Tibial nerve (tissue), 4 donors: ENCODE measurements around the gene SLC25A38. TPM values are rescaled to one million over a fixed set of nuclear protein-coding genes. Genes with fewer than 3 reads are reported as not detected.
A peak's percentile ranks its signal among the peaks of the same experiment; 100 is the strongest.

Experiments
- DNase-seq, 2 donors: peaks; one replicate each; pipeline ENCODE4 v3.0.0-alpha.2; 2019; ENCODE audit warnings: low spot score in 2 of 2
- H3K27ac ChIP-seq, 4 donors: fragments of 200-600 bp; sonication (generic) in 3 of 4; one replicate each; pipeline ENCODE4 v1.5.1; 2017 to 2019; ENCODE audit warnings: mild to moderate bottlenecking in 1 of 4
- H3K27me3 ChIP-seq, 2 donors: fragments of 200-600 bp; sonication (generic) in 1 of 2; one replicate each; pipeline versions ENCODE4 v1.5.1 to v1.6.0; 2017 to 2019
- H3K36me3 ChIP-seq, 3 donors: fragments of 200-600 bp; sonication (generic); one replicate each; pipeline ENCODE4 v1.5.1; 2018 to 2019
- H3K4me1 ChIP-seq, 4 donors: fragments of 200-600 bp; sonication (generic) in 3 of 4; one replicate each; pipeline ENCODE4 v1.5.1; 2017 to 2019
- H3K4me3 ChIP-seq, 4 donors: fragments of 200-600 bp; sonication (generic) in 3 of 4; one replicate each; pipeline ENCODE4 v1.5.1; 2017 to 2019; ENCODE audit warnings: mild to moderate bottlenecking in 1 of 4, moderate library complexity in 1 of 4
- H3K9me3 ChIP-seq, 4 donors: fragments of 200-600 bp; sonication (generic) in 3 of 4; one replicate each; pipeline ENCODE4 v1.5.1; 2017 to 2019
- EP300 ChIP-seq, 2 donors: sonication (generic); formaldehyde crosslinking; IDR thresholded peaks; one replicate each; pipeline ENCODE4 v1.6.1; 2017; ENCODE audit warnings: antibody characterized with exemption in 2 of 2, mild to moderate bottlenecking in 1 of 2
- POLR2A ChIP-seq, 2 donors: fragments of 450-650 bp; IDR thresholded peaks; one replicate each; pipeline ENCODE4 v1.6.1; 2017; ENCODE audit warnings: antibody characterized with exemption in 2 of 2, mild to moderate bottlenecking in 2 of 2, moderate library complexity in 2 of 2
- WGBS, 2 donors: methylation state at CpG; one replicate each; pipeline ENCODE4 v1.1.5; 2018; 5-methylcytosine and 5-hydroxymethylcytosine counted together
- total RNA-seq, 4 donors: library from RNA; depleted of rRNA; stranded (reverse); fragments of >200 nt; gene quantifications; one replicate each; pipeline ENCODE4 v1.1.0, GENCODE V29; 2016
- TF ChIP-seq, protein P1 (sequence below), 5 experiments: fragments of 200-600 bp in 3 of 5; fragments of 450-650 bp in 2 of 5; sonication (generic) in 3 of 5; IDR thresholded peaks; one replicate each; pipeline ENCODE4 v1.5.1; 2016 to 2019; ENCODE audit warnings: antibody characterized with exemption in 5 of 5, mild to moderate bottlenecking in 3 of 5, moderate library complexity in 2 of 5

The SLC25A38 gene
- total RNA-seq, 4 donors from 2014 or later: 21.9 to 35.0 (median 29.6) TPM

DNA sequence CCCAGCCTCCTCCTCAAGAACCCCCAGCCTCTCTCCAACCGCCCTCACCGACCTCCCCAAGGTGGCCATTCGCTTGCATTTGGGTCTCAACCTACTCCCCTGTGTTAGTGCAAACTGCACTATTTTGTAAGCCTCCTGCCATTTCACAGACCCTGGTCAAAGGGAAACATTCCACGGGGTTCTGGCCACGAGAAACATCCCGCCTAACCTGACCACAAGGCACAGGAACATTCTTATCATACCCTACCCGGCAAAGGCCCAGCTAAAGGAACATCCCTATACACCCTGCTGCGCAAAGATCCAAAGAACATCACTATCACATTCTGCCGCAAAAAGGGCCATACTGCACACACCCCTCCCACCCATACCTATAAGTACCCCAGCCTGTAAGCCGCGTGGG, 46.3 kb downstream of the SLC25A38 start:
- 86 to 95% methylated on average over 11 of the region's 11 CpGs for WGBS, 2 donors
- Histone ChIP-seq H3K27me3 (no peaks in the 10 kb centered on the region), H3K27ac (no peak overlapping the region), H3K9me3 (no peaks in the 10 kb centered on the region), H3K4me1 (no peaks in the 10 kb centered on the region), H3K36me3 (no peaks in the 10 kb centered on the region), H3K4me3 (no peak overlapping the region)
- TF ChIP-seq EP300 (IDR thresholded peaks at IDR 0.05): no peak
- no peak for TF ChIP-seq POLR2A (IDR thresholded peaks at IDR 0.05)
- TF ChIP-seq, protein P1, sequence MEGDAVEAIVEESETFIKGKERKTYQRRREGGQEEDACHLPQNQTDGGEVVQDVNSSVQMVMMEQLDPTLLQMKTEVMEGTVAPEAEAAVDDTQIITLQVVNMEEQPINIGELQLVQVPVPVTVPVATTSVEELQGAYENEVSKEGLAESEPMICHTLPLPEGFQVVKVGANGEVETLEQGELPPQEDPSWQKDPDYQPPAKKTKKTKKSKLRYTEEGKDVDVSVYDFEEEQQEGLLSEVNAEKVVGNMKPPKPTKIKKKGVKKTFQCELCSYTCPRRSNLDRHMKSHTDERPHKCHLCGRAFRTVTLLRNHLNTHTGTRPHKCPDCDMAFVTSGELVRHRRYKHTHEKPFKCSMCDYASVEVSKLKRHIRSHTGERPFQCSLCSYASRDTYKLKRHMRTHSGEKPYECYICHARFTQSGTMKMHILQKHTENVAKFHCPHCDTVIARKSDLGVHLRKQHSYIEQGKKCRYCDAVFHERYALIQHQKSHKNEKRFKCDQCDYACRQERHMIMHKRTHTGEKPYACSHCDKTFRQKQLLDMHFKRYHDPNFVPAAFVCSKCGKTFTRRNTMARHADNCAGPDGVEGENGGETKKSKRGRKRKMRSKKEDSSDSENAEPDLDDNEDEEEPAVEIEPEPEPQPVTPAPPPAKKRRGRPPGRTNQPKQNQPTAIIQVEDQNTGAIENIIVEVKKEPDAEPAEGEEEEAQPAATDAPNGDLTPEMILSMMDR (IDR thresholded peaks at IDR 0.05): no peak
- DNase-seq: no peak

DNA sequence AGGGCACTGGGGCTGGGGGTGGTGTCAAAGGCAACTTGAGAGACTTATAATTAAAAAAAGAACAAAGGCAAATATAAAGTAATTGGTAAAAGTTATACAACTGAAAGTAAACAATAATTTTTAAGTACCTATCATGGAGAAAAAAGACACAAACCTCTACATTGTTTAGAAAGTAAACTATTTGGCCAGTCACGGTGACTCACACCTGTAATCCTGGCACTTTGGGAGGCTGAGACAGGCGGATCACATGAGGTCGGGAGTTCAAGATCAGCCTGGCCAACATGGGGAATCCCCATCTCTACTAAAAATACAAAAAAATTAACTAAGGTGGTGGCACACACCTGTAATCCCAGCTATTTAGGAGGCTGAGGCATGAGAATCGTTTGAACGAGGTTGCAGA, 49.2 kb downstream of the SLC25A38 start:
- Histone ChIP-seq H3K36me3 (no peaks in the 10 kb centered on the region), H3K4me3 (no peak overlapping the region), H3K27me3 (no peaks in the 10 kb centered on the region), H3K4me1 (no peaks in the 10 kb centered on the region), H3K27ac (no peak overlapping the region), H3K9me3 (no peaks in the 10 kb centered on the region)
- 90 to 93% methylated on average over 5 of the region's 5 CpGs for whole genome bisulfite sequencing, 2 donors
- no peak for DNase-seq
- TF ChIP-seq EP300 (IDR thresholded peaks at IDR 0.05) (no peak), POLR2A (IDR thresholded peaks at IDR 0.05) (no peak)
- TF ChIP-seq, protein P1 (IDR thresholded peaks at IDR 0.05): no peak

DNA sequence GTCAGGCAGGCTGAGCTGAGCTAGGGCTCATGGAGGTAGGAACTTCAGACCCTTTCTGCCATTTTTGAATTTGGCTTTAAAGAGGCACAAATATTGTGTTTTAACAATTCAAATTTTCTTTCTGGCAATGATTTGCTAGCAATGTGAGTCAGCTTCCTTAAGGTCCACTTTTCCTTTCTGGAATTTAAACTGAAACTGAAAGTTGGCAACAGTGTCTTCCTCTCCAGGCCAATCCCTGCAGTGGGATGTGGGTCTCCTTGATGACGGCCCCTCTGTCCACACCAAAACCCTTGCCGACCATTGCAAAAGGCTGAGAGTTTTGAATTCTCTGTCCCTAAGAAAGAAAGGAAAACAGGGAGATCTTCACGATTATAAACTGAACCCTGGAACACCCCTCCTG, 50.5 kb downstream of the SLC25A38 start:
- Histone ChIP-seq H3K4me1 (no peaks in the 10 kb centered on the region), H3K9me3 (no peaks in the 10 kb centered on the region), H3K27me3 (no peaks in the 10 kb centered on the region), H3K36me3 (no peaks in the 10 kb centered on the region), H3K27ac (peak overlapping the region in 1 of 4 donors; percentile 56), H3K4me3 (no peak overlapping the region)
- no peak for DNase-seq
- no peak for TF ChIP-seq EP300 (IDR thresholded peaks at IDR 0.05)
- TF ChIP-seq, protein P1 (IDR thresholded peaks at IDR 0.05): no peak
- no peak for TF ChIP-seq POLR2A (IDR thresholded peaks at IDR 0.05)
- 61 to 74% methylated on average over 3 of the region's 3 CpGs for WGBS, 2 donors

DNA sequence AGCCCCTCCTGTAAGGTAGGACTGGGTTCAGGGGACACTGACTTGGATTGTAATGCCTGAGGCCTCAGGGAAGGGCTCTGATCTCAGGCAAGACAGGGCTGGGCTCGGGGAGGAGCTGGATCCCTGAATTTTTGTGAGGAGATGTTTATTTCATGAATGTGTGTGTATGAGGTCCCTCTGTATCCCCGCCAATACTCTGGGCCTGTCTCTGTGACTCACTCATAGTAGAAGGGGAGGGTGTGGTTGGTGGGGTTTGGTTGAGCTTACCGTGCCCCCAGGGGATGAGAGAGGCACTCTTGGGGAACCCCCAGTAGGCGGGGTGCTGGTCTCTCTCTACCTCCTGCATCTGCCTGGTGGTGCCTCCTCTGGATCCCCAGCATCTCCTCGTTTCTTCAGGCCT, 51.4 kb downstream of the SLC25A38 start:
- Histone ChIP-seq H3K27me3 (no peaks in the 10 kb centered on the region), H3K4me1 (no peaks in the 10 kb centered on the region), H3K4me3 (no peak overlapping the region), H3K36me3 (no peaks in the 10 kb centered on the region), H3K27ac (no peak overlapping the region), H3K9me3 (no peaks in the 10 kb centered on the region)
- WGBS, 2 donors: 72 to 79% methylated on average over 4 to 5 of the region's 5 CpGs
- DNase-seq: no peak
- TF ChIP-seq EP300 (IDR thresholded peaks at IDR 0.05) (no peak), POLR2A (IDR thresholded peaks at IDR 0.05) (no peak)
- TF ChIP-seq, protein P1 (IDR thresholded peaks at IDR 0.05): no peak

DNA sequence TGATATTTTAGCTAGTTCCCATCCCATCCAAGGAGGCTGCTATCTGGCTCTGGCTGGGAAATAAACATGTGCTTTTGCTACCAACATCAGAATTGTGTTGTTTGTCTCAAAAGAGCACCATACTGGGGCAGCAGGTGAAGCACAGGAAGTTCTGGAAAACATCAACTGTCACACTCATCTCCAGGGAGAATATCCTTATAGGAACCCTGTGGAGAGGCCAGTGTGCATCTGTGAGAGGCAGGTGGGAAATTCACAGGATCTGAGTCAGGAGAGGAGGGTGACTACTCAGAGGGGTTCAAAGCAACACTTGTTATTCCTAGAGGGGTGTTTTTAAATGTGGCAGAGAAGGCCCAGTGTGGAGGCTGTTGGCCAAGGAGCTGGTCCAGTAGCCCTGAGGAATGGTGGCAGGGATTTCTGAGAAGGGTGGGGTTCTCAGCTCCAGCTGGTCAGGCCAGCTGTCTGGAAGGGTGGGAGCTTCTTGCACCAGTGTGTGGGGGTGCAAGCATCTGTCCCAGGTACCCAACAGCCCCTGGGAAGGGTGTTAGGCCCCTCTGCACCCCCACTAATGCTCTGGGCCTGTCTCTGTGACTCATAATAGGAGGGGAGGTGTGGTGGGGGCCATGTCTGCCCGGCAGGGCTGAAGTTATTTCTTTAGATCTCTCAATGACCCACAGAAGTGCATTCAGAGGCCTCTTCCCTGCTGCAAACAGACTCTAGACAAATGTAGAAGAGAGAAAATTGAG, 52.0 kb downstream of the SLC25A38 start:
- H3K27ac ChIP-seq: no peak overlapping the region
- H3K9me3 ChIP-seq: no peaks in the 10 kb centered on the region
- WGBS, 2 donors: 13 to 29% methylated on average over 1 of the region's 1 CpG
- no peak overlapping the region for H3K4me3 ChIP-seq
- DNase-seq: no peak
- no peaks in the 10 kb centered on the region for H3K27me3 ChIP-seq
- TF ChIP-seq, protein P1 (IDR thresholded peaks at IDR 0.05): no peak
- no peak for TF ChIP-seq POLR2A (IDR thresholded peaks at IDR 0.05)
- no peaks in the 10 kb centered on the region for H3K36me3 ChIP-seq
- H3K4me1 ChIP-seq: no peaks in the 10 kb centered on the region
